Caco-2 (cell line): Measurements from ENCODE around the gene HIGD2A. TPM values are rescaled to one million over a fixed set of nuclear protein-coding genes. Genes with fewer than 3 reads are reported as not detected.

ENCODE experiments used
- BruUV-seq: library from RNA; stranded (reverse); fragments of 400-500 nt; replicated peaks from 2 replicates; lab custom pipeline; 2021; lab: Mats Ljungman, UMichigan
- CTCF ChIA-PET: fragments of 300-600 bp; sonication (Branson Sonifier 250); formaldehyde crosslinking; loops from one replicate; lab custom pipeline; 2022; ENCODE audit warnings: antibody characterized with exemption; lab: Charles Lee
- POLR2A ChIA-PET: fragments of 300-600 bp; sonication (Branson Sonifier 250); formaldehyde crosslinking; loops from one replicate; lab custom pipeline; 2022; ENCODE audit warnings: antibody characterized with exemption; lab: Charles Lee
- DNase-seq, 2 experiments: peaks; one replicate each; pipeline versions ENCODE4 v3.0.0 to v3.0.0-alpha.2; 2020 to 2022
- H3K27me3 ChIP-seq: replicated peaks from 2 replicates; pipeline ENCODE4 v1.6.0; 2011; ENCODE audit warnings: low read length; ENCODE audit not compliant: control insufficient read depth, insufficient read depth
- H3K36me3 ChIP-seq: 2 replicates; pipeline ENCODE4 v1.5.1; 2011; ENCODE audit warnings: low read length; ENCODE audit not compliant: control insufficient read depth, insufficient read depth
- H3K4me1 ChIP-seq: fragments of 250-450 bp; sonication (Bioruptor Pico); 2 replicates; pipeline ENCODE4 v1.5.1; 2020; ENCODE audit warnings: mild to moderate bottlenecking
- H3K4me3 ChIP-seq: 2 replicates; pipeline ENCODE4 v1.5.1; 2011; ENCODE audit warnings: low read depth, mild to moderate bottlenecking, control low read depth, low read length
- H3K9me3 ChIP-seq: fragments of 250-450 bp; sonication (Bioruptor Pico); 2 replicates; pipeline ENCODE4 v1.5.1; 2020; ENCODE audit warnings: mild to moderate bottlenecking, moderate library complexity
- H3K27ac Mint-ChIP-seq: one replicate; pipeline ENCODE4 v1.8.0; 2022; ENCODE audit warnings: mixed read lengths; ENCODE audit not compliant: unreplicated experiment
- H3K27me3 Mint-ChIP-seq: one replicate; pipeline ENCODE4 v1.8.0; 2022; ENCODE audit warnings: mixed read lengths; ENCODE audit not compliant: insufficient read depth, unreplicated experiment
- H3K36me3 Mint-ChIP-seq: one replicate; pipeline ENCODE4 v1.8.0; 2022; ENCODE audit warnings: mild to moderate bottlenecking, mixed read lengths; ENCODE audit not compliant: insufficient read depth, unreplicated experiment
- H3K4me1 Mint-ChIP-seq: one replicate; pipeline ENCODE4 v1.8.0; 2022; ENCODE audit warnings: low read depth, mixed read lengths; ENCODE audit not compliant: unreplicated experiment
- H3K4me3 Mint-ChIP-seq: one replicate; pipeline ENCODE4 v1.8.0; 2022; ENCODE audit warnings: mild to moderate bottlenecking, moderate library complexity, mixed read lengths; ENCODE audit not compliant: unreplicated experiment
- H3K9me3 Mint-ChIP-seq: one replicate; pipeline ENCODE4 v1.8.0; 2022; ENCODE audit warnings: mixed read lengths; ENCODE audit not compliant: unreplicated experiment
- CTCF ChIP-seq, 2 experiments: fragments of 200-600 bp in 1 of 2; IDR thresholded peaks; 1 replicate in 1 of 2; 2 replicates in 1 of 2; pipeline versions ENCODE4 v1.5.1 to v1.8.0; 2011 to 2022; ENCODE audit warnings: antibody characterized with exemption in 1 of 2, control low read depth in 1 of 2, inconsistent platforms in 1 of 2, low read depth in 1 of 2, low read length in 1 of 2, mild to moderate bottlenecking in 1 of 2, moderate library complexity in 1 of 2; ENCODE audit not compliant: insufficient read depth in 1 of 2, severe bottlenecking in 1 of 2, unreplicated experiment in 1 of 2
- intact Hi-C: fragments of 100-400 bp; cut with micrococcal nuclease; formaldehyde crosslinking; loops from one replicate; pipeline ENCODE4 v1.10.0; 2022; ENCODE audit not compliant: unreplicated experiment
- total RNA-seq: library from RNA; stranded (reverse); gene quantifications from 2 replicates; pipeline ENCODE4 v1.2.3, GENCODE V29; 2022

The HIGD2A gene
- total RNA-seq, 1 experiment from 2014 or later, result 110 TPM

GRCh38 chr5:176409765-176410164 lies 21.2 kb downstream of the HIGD2A start:
- ChIA-PET CTCF (no interaction called here), POLR2A (no interaction called here)
- no TSS peak for BruUV-seq
- Mint-ChIP-seq H3K27me3 (no peaks in the 10 kb centered on the region), H3K9me3 (no peaks in the 10 kb centered on the region), H3K4me1 (peaks cover 9% of the 10 kb centered on the region), H3K36me3 (peaks cover 40% of the 10 kb centered on the region), H3K27ac (no peak overlapping the region), H3K4me3 (no peak overlapping the region)
- Histone ChIP-seq H3K4me3 (no peak overlapping the region), H3K4me1 (no peaks in the 10 kb centered on the region), H3K36me3 (no peaks in the 10 kb centered on the region), H3K27me3 (no peaks in the 10 kb centered on the region), H3K9me3 (no peaks in the 10 kb centered on the region)
- TF ChIP-seq CTCF (IDR thresholded peaks at IDR 0.05; ENCODE audit: insufficient read depth in 1 of 2, low read depth in 1 of 2, low read length in 1 of 2, severe bottlenecking in 1 of 2, unreplicated experiment in 1 of 2), result no peak
- intact Hi-C loops, result loop anchor here (10.0 kb wide), 1 partner anchor 75 kb away; no protein-coding TSS in a partner anchor
- no peak for DNase-seq

DNA sequence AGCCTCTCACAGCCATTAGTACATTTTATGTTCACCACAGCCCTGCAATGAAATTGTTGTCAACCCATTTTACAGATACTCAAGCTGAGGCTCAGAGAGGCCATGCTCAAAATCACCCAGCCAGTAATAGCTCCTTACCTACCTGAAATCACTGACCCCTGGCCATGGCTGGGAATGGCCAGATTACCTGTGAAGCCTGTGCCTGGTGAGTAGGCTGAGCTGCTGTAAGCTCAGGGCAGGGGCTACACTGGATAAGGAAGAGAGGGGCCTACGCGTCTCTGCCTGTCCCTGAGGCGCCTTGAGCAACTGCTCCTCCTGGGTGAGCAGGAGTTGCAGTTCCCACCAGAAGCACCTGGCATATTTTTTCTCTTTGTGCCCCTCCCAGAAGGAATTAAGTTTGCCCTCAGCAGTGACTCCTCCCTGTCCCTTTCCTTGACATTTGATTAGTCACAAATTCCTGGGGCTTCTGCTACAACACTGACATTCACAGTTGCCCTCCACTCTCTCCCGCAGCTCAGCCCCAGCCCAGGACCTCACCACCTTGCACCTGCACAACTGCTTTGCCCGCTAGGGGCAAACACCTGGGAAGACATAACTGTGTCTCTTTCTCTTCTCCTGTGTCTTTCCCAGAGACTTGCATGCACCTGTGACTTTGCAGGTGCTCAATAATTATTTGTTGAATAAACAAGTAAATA lies 22.1 kb downstream of the HIGD2A start:
- no peaks in the 10 kb centered on the region for H3K27me3 Mint-ChIP-seq
- DNase-seq, result no peak
- no peaks in the 10 kb centered on the region for H3K36me3 ChIP-seq
- no TSS peak for BruUV-seq
- H3K27me3 ChIP-seq, result no peaks in the 10 kb centered on the region
- H3K36me3 Mint-ChIP-seq, result peaks cover 38% of the 10 kb centered on the region
- peaks cover 9% of the 10 kb centered on the region for H3K4me1 Mint-ChIP-seq
- peaks cover 4% of the 10 kb centered on the region; the same call in 1 of the 2 replicates for H3K4me1 ChIP-seq
- CTCF ChIA-PET, result no interaction called here
- POLR2A ChIA-PET, result no interaction called here
- H3K9me3 Mint-ChIP-seq, result no peaks in the 10 kb centered on the region
- no peak overlapping the region for H3K27ac Mint-ChIP-seq
- H3K4me3 Mint-ChIP-seq, result no peak overlapping the region
- H3K4me3 ChIP-seq, result no peak overlapping the region
- intact Hi-C loops, result loop anchor here (10.0 kb wide), 1 partner anchor 74 kb away; no protein-coding TSS in a partner anchor
- H3K9me3 ChIP-seq, result no peaks in the 10 kb centered on the region
- TF ChIP-seq CTCF (IDR thresholded peaks at IDR 0.05; ENCODE audit: insufficient read depth in 1 of 2, low read depth in 1 of 2, low read length in 1 of 2, severe bottlenecking in 1 of 2, unreplicated experiment in 1 of 2), result no peak

DNA sequence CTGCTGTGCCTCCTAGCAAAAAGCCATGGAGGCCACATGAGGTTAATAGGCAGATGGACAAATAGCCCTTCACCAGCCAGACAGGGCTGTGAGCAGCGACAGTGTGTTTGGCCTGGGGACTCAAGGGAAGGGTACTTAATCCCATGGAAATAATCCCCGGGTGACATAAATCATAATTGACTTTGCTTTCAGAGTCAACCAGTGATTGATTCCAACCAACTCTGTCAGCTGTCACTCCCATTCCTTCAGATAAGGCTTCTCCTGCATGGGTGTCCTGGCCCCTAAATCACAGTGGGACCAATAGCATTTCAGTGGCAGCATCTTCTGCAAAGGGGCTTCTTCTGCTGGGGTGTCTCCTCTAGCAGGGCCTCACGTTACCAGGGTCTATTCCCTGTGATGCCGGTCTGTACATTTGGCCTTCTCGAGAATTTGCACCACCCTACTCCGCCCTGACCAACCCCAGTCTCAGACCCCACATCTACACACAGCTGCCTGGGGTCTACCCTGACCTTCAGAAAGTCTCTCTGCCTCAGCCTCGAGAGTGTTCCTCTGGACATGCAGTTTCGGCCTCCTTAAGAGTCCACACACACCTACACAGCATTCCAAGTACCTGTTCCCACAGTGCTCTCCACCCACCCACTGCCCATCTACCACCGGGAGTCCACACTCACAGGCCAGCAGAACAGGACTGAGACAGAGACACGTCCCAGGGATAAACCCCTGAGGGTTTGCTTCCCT lies 24.1 kb downstream of the HIGD2A start:
- BruUV-seq, result no TSS peak
- peaks cover 27% of the 10 kb centered on the region for H3K36me3 Mint-ChIP-seq
- intact Hi-C loops, result loop anchor here (10.0 kb wide), 1 partner anchor 72 kb away; no protein-coding TSS in a partner anchor
- H3K9me3 Mint-ChIP-seq, result no peaks in the 10 kb centered on the region
- no peak overlapping the region for H3K27ac Mint-ChIP-seq
- ChIA-PET CTCF (no interaction called here), POLR2A (no interaction called here)
- peaks cover 17% of the 10 kb centered on the region for H3K4me1 Mint-ChIP-seq
- no peak overlapping the region for H3K4me3 Mint-ChIP-seq
- no peak for TF ChIP-seq CTCF (IDR thresholded peaks at IDR 0.05; ENCODE audit: insufficient read depth in 1 of 2, low read depth in 1 of 2, low read length in 1 of 2, severe bottlenecking in 1 of 2, unreplicated experiment in 1 of 2)
- no peak for DNase-seq
- H3K9me3 ChIP-seq, result no peaks in the 10 kb centered on the region
- no peaks in the 10 kb centered on the region for H3K27me3 ChIP-seq
- no peaks in the 10 kb centered on the region for H3K27me3 Mint-ChIP-seq
- no peaks in the 10 kb centered on the region for H3K36me3 ChIP-seq
- H3K4me1 ChIP-seq, result peaks cover 12% of the 10 kb centered on the region
- H3K4me3 ChIP-seq, result no peak overlapping the region
